GM20431 (cell line): ENCODE measurements around the gene FFAR1.

Experiments used
- in situ Hi-C: fragments of 300-500 bp; cut with MseI, MboI; formaldehyde crosslinking; loops from one replicate; pipeline ENCODE4 v1.15.0; 2020; ENCODE audit warnings: low sequenced_read_pairs; ENCODE audit not compliant: unreplicated experiment

Gene FFAR1

GRCh38 chr19:35379992-35380391 is 32.3 kb downstream of the FFAR1 start:
- in situ Hi-C loops = no loop called here

- in situ Hi-C loops = no loop called here
Measured at GRCh38 chr19:35380450-35381124, 32.9 kb downstream of the FFAR1 start.

GRCh38 chr19:35381318-35381717 is 33.6 kb downstream of the FFAR1 start:
- in situ Hi-C loops = no loop called here

GRCh38 chr19:35381926-35382325 is 34.2 kb downstream of the FFAR1 start:
- in situ Hi-C loops = no loop called here

DNA sequence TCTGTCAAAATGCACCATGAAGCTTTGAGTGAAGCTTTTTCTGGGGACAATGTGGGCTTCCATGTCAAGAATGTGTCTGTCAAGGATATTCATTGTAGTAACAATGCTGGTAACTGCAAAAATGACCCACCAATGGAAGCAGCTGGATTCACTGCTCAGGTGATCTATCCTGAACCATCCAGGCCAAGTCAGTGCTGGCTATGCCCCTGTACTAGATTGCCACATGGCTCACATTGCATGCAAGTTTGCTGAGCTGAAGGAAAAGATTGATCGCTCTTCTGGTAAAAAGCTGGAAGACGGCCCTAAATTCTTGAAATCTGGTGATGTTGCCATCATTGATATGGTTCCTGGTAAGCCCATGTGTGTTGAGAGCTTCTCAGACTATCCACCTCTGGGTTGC is 35.8 kb downstream of the FFAR1 start:
- in situ Hi-C loops = no loop called here

DNA sequence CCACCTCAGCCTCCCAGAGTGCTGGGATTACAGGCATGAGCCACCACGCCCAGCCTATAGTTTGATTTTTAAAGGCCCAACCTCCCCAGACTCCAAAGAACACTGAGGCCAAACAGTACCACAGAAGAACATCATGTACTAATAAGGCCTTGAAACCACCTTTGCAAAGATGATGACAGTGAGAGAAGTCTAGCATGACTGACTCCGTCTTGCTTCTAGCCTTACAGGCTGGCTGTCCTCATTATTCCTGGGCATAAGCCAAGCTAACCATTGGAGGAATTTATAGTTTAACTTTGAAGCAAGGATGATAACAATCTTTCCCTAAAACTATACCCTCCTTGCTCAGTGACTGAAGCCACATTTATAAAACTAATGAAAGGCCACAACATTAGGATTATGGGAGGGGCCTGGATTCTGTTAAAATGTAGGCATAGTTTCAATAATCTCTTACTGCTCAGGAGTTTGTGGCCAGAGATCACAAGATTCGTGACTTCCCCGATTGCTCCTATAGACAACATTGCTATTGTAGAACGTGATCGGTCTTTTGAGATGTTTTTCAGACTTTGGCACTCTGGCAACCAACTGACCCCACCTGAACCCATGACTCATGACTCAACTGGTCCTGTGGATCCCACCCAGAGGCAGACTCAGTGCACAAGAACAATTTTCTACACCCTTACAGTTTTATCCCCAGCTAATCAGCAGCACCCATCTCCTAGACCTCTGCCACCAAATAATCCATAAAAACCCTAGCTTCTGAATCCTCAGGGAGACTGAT is 40.8 kb downstream of the FFAR1 start:
- in situ Hi-C loops = no loop called here

DNA sequence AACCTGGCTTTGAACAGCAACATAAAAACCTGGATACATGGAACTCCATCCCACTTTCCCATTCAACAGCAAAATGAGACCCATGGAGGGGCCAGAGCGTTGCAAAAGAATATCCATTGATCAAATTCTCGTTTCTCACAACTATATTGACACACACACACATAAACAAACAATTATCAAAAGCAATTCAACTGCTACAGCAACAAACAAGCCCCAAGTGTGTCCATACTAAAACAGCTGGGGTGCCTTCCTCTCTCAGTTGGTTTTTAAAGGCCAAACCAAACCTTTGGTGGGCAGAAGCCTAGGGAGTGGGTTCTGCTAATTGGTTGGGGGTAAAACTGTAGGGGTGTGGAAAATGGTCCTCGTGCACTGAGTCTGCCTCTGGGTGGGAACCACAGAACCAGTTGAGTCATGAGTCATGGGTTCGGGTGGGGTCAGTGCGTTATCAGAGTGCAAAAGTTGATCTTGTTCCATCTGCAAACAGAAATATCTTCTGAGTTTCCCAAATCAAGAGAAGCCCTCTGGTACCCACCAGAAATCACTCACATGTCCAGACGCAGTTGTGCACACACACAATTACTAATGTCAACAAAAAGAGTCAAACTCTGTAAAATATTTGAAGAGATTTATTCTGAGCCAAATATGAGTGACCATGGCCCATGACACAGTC is 41.6 kb downstream of the FFAR1 start:
- in situ Hi-C loops = no loop called here

DNA sequence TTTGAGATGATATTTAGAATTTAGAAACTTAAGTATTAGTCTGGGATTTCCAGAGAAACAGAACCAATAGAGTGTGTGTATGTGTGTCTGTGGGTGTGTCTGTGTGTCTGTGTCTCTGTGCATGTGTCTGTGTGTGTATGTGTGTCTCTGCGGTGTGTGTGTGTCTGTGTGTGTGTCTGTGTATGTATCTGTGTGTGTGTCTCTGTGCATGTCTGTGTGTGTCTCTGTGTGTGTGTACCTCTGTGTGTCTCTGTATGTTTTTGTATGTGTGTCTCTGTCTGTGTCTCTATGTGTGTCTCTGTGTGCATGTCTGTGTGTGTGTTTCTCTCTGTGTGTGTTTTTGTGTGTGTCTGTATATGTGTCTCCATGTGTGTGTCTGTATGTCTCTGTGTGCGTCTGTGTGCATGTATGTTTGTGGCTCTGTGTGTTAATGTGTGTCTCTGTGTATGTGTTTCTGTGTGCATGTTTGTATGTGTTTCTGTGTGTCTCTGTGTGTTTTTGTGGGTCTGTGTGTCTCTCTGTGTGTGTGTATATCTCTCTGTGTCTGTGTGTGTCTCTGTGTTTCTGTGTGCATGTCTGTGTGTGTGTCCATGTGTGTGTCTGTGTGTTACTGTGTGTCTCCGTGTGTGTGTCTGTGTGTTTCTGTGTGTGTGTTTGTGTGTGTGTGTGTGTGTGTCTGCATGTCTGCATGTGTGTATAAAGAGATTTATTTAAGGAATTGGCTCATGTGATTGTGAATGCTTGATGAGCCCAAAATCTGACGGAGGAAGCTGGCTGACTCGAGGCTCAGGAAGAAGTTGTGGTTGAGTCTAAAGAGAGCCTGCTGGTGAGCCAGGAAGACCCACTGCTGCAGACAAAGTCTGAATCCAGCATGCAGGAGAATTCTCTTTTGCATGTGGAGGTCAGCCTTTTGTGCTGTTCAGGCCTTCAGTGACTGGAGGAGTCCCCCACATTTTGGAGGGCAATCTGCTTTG is 45.3 kb downstream of the FFAR1 start:
- in situ Hi-C loops = no loop called here

GRCh38 chr19:35395382-35396199 is 47.9 kb downstream of the FFAR1 start:
- in situ Hi-C loops = no loop called here

GRCh38 chr19:35396240-35396885 is 48.7 kb downstream of the FFAR1 start:
- in situ Hi-C loops = no loop called here

DNA sequence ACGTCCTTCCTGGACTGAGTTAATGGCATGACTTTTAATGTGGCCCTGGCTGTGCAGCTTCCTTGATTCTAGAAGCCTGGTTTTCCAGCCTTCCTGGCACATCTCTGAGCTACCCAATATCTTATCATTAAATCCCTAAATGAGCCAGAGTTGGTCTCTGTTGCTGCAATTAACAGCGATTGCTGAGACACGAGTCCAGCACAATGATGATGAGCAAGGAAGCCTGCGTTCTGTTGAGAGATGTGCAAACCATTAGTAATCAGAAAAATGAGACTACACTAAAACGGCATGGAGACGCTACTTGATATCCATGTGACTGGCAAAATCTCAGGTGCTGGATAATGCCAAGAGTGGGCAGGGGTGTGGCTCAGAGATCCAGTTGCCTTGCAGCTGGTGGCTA is 49.4 kb downstream of the FFAR1 start:
- in situ Hi-C loops = no loop called here
